Mesendoderm (in vitro differentiated cells): ENCODE results near the gene AKIRIN1.

Experiments
- DNase-seq: peaks from one replicate; pipeline ENCODE4 v3.0.0; 2013
- H2AK5ac ChIP-seq: 2 replicates; pipeline ENCODE4 v1.6.1; 2013; ENCODE audit warnings: low read length, inconsistent platforms
- H2BK120ac ChIP-seq: 2 replicates; pipeline ENCODE4 v1.6.1; 2013; ENCODE audit warnings: low read depth, mild to moderate bottlenecking, low read length, moderate library complexity, mixed read lengths
- H2BK15ac ChIP-seq: replicated peaks from 2 replicates; pipeline ENCODE4 v1.6.1; 2013; ENCODE audit warnings: low read depth, mild to moderate bottlenecking, moderate library complexity
- H2BK5ac ChIP-seq: 2 replicates; pipeline ENCODE4 v1.6.1; 2013; ENCODE audit warnings: low read length, inconsistent platforms
- H3K18ac ChIP-seq: 2 replicates; pipeline ENCODE4 v1.6.1; 2013; ENCODE audit warnings: mild to moderate bottlenecking, low read length, mixed read lengths
- H3K23ac ChIP-seq: one replicate; pipeline ENCODE4 v1.6.1; 2013; ENCODE audit warnings: low read length
- H3K27ac ChIP-seq: 2 replicates; pipeline ENCODE4 v1.5.1; 2013; ENCODE audit warnings: low read depth, mild to moderate bottlenecking, inconsistent platforms, low read length, moderate library complexity
- H3K27me3 ChIP-seq: 2 replicates; pipeline ENCODE4 v1.6.1; 2013; ENCODE audit warnings: low read length, control low read depth, mild to moderate bottlenecking, inconsistent platforms; ENCODE audit not compliant: insufficient read depth, poor library complexity
- H3K36me3 ChIP-seq: 2 replicates; pipeline ENCODE4 v1.6.1; 2013; ENCODE audit warnings: low read length, inconsistent platforms; ENCODE audit not compliant: control insufficient read depth, insufficient read depth
- H3K4ac ChIP-seq: one replicate; pipeline ENCODE4 v1.6.1; 2013; ENCODE audit warnings: low read depth, mild to moderate bottlenecking, low read length, moderate library complexity
- H3K4me1 ChIP-seq: 2 replicates; pipeline ENCODE4 v1.6.1; 2013; ENCODE audit warnings: low read depth, low read length, inconsistent platforms; ENCODE audit not compliant: control insufficient read depth
- H3K4me2 ChIP-seq: 2 replicates; pipeline ENCODE4 v1.6.1; 2013; ENCODE audit warnings: low read length
- H3K4me3 ChIP-seq: 2 replicates; pipeline ENCODE4 v1.5.1; 2013; ENCODE audit warnings: mild to moderate bottlenecking, low read length
- H3K56ac ChIP-seq: one replicate; pipeline ENCODE4 v1.6.1; 2013; ENCODE audit warnings: low read length
- H3K79me1 ChIP-seq: 2 replicates; pipeline ENCODE4 v1.6.1; 2013; ENCODE audit warnings: low read length, inconsistent platforms
- H3K79me2 ChIP-seq: 2 replicates; pipeline ENCODE4 v1.6.1; 2013; ENCODE audit warnings: mild to moderate bottlenecking, low read length; ENCODE audit not compliant: control insufficient read depth, insufficient read depth
- H3K9ac ChIP-seq: 2 replicates; pipeline ENCODE4 v1.6.1; 2013; ENCODE audit warnings: low read length, inconsistent platforms
- H4K5ac ChIP-seq: one replicate; pipeline ENCODE4 v1.6.1; 2013; ENCODE audit warnings: low read length
- H4K8ac ChIP-seq: one replicate; pipeline ENCODE4 v1.6.1; 2013; ENCODE audit warnings: low read depth, mild to moderate bottlenecking, control low read depth, low read length, moderate library complexity
- WGBS: extraction: QIAGEN DNeasy Blood & Tissue Kit; methylation state at CpG from one replicate; pipeline ENCODE4 v1.1.7; 2013; ENCODE audit warnings: low lambda C conversion rate, missing lambda C conversion rate; ENCODE audit not compliant: insufficient coverage; ENCODE audit errors: extremely low coverage; 5-methylcytosine and 5-hydroxymethylcytosine counted together

Gene AKIRIN1

DNA sequence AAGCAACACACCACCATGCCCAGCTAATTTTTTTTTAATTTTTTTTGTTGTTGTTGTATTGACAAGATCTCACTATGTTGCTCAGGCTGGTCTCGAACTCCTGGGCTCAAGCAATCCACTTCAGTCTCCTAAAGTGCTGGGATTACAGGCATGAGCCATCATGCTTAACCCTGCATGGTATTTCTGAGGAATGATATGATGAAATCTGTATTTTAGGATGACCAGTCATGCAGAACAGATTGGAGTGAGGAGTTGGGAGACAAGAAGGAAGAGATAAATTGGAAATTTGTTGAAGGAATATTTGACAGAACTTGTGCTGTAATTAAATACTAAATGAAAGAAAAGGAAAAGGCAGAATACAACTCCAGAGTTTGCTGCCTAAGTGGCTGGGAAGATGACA is 30.4 kb downstream of the AKIRIN1 start:
- no peak overlapping the region for H2BK120ac ChIP-seq
- no peak overlapping the region for H2BK15ac ChIP-seq
- H3K4ac ChIP-seq = no peak overlapping the region
- H4K5ac ChIP-seq = no peak overlapping the region
- WGBS = no CpG with 5 or more reads among the region's 1 CpG
- no peak overlapping the region for H2BK5ac ChIP-seq
- H4K8ac ChIP-seq = no peak overlapping the region
- no peaks in the 10 kb centered on the region for H3K27me3 ChIP-seq
- H3K23ac ChIP-seq = no peak overlapping the region
- peaks cover 2% of the 10 kb centered on the region for H3K4me1 ChIP-seq
- no peak overlapping the region for H3K9ac ChIP-seq
- H3K79me1 ChIP-seq = no peaks in the 10 kb centered on the region
- peaks cover 2% of the 10 kb centered on the region for H3K79me2 ChIP-seq
- H2AK5ac ChIP-seq = no peak overlapping the region
- no peak overlapping the region for H3K18ac ChIP-seq
- no peak overlapping the region for H3K56ac ChIP-seq
- H3K4me2 ChIP-seq = no peak overlapping the region
- no peak for DNase-seq
- no peak overlapping the region for H3K27ac ChIP-seq
- no peaks in the 10 kb centered on the region for H3K36me3 ChIP-seq
- no peak overlapping the region for H3K4me3 ChIP-seq

DNA sequence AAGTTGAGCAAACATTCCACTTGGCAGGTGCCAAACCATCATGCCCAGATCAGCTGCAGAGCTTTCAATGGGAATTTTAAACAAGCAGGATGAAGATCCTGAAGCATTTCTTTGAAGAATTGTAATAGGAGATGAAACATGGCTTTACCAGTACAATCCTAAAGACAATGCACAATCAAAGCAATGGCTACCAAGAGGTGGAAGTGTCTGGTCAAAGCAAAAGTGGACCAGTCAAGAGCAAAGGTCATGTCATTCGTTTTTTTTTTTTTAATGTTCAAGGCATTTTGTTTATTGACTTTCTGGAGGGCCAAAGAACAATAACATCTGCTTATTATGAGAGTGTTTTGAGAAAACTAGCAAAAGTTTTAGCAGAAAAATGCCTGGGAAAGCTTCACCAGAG is 32.1 kb downstream of the AKIRIN1 start:
- Histone ChIP-seq H3K79me2 (peaks cover 14% of the 10 kb centered on the region), H3K4ac (no peak overlapping the region), H3K79me1 (peaks cover 3% of the 10 kb centered on the region), H2BK120ac (no peak overlapping the region), H3K4me1 (peaks cover 2% of the 10 kb centered on the region), H3K23ac (no peak overlapping the region), H3K27ac (no peak overlapping the region), H4K8ac (no peak overlapping the region), H3K36me3 (no peaks in the 10 kb centered on the region), H2BK15ac (no peak overlapping the region), H3K27me3 (no peaks in the 10 kb centered on the region), H3K56ac (no peak overlapping the region), H2AK5ac (no peak overlapping the region), H3K4me3 (no peak overlapping the region), H3K4me2 (no peak overlapping the region), H2BK5ac (no peak overlapping the region), H3K18ac (no peak overlapping the region), H3K9ac (no peak overlapping the region), H4K5ac (no peak overlapping the region)
- DNase-seq = no peak
- WGBS = no CpG with 5 or more reads among the region's 1 CpG

DNA sequence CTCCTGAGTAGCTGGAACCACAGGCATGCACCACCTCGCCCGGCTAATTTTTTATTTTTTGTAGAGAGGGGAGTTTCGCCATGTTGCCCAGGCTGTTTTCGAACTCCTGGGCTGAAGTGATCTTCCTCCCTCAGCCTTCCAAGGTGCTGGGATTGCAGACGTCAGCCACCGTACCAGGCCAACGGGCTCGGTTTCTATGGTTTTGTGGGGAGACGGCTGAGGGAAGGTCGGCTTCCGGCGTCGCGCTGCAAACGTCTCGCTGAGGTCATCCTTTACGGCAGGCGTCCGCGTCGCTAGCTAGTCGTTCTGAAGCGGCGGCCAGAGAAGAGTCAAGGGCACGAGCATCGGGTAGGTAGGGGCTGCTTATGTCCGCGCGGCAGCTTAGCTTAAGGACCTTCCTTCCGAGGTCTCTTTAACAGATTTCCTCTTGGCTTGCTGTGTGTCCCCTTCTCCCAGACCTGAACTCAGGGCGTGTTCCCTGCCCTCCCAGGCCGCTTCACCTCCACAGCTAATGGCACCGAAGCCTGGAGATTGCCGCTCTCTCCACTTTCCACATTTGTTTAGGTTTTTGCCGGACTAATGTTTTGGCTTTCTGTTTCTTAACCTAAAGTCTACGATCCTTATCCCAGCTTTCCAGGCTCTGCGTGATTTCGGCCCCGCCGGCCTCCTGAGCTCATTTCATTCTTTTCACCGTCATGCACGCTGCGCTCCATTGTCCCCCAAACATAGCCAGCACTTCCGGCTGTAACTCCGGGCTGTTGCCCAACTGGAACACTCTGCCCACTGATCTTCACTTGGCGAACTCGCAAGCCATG is 35.2 kb downstream of the AKIRIN1 start, which contains the start of gene NDUFS5:
Gene NDUFS5, plus strand, starts transcription at position 300 of the 815 bp plus-strand sequence. CDS start 2,375 bp downstream, outside the sequence.
- H3K27ac ChIP-seq = peak within 1 kb of the TSS; percentile 62
- peak within 1 kb of the TSS; percentile 83 for H2BK5ac ChIP-seq
- H3K4me1 ChIP-seq = peaks cover 2% of the 10 kb centered on the region
- no peaks in the 10 kb centered on the region for H3K27me3 ChIP-seq
- H4K8ac ChIP-seq = no peak within 1 kb of the TSS
- peak within 1 kb of the TSS; percentile 5 for H3K4ac ChIP-seq
- H3K56ac ChIP-seq = peak within 1 kb of the TSS; percentile 100
- WGBS = no CpG with 5 or more reads among the region's 47 CpGs
- H2BK120ac ChIP-seq = no peak within 1 kb of the TSS
- peak within 1 kb of the TSS; percentile 52 for H2AK5ac ChIP-seq
- peaks cover 5% of the 10 kb centered on the region for H3K79me1 ChIP-seq
- peak within 1 kb of the TSS; percentile 29 for H3K18ac ChIP-seq
- no peak within 1 kb of the TSS for H4K5ac ChIP-seq
- H2BK15ac ChIP-seq = no peak within 1 kb of the TSS
- peaks cover 22% of the 10 kb centered on the region for H3K79me2 ChIP-seq
- peaks cover 4% of the 10 kb centered on the region for H3K36me3 ChIP-seq
- H3K23ac ChIP-seq = peak within 1 kb of the TSS; percentile 80
- H3K4me3 ChIP-seq = peak within 1 kb of the TSS; percentile 81
- peak within 1 kb of the TSS; percentile 99 for H3K4me2 ChIP-seq
- H3K9ac ChIP-seq = peak within 1 kb of the TSS; percentile 100
- DNase-seq = peak; percentile 98

DNA sequence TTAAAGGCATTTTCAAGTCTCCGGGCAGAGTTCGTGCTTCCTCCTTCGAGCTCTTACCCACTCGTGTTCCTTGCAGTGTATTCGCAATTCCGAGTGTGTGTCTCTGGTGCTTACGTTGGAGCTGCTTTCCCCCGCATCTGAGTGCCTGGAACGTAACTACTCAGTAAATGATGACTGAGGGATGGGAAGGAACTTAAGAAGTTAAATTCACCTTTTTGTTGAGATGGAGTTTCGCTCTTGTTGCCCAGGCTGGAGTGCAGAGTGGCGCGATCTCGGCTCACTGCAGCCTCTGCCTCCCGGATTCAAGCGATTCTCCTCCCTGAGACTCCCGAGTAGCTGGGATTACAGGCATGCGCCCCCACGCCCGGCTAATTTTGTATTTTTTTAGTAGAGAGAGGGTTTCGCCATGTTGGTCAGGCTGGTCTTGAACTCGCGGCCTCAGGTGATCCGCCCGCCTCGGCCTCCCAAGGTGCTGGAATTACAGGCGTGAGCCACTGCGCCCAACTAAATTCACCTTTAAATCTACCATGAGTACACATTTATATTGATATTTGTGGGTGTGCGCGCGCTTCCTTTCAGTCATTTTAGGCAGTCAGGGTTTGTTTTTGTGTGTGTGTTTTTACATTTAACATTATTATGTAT is 35.9 kb downstream of the AKIRIN1 start:
- Histone ChIP-seq H3K36me3 (peaks cover 4% of the 10 kb centered on the region), H2BK15ac (no peak overlapping the region), H3K79me1 (peaks cover 5% of the 10 kb centered on the region), H4K5ac (no peak overlapping the region), H3K4me3 (peak overlapping the region; percentile 81), H2BK120ac (no peak overlapping the region), H4K8ac (no peak overlapping the region), H3K27me3 (no peaks in the 10 kb centered on the region), H3K56ac (peak overlapping the region; percentile 100), H3K9ac (peak overlapping the region; percentile 100), H3K27ac (peak overlapping the region; percentile 37), H3K4me1 (peaks cover 2% of the 10 kb centered on the region), H2AK5ac (peak overlapping the region; percentile 52), H3K23ac (peak overlapping the region; percentile 80), H3K4me2 (peak overlapping the region; percentile 99), H2BK5ac (peak overlapping the region; percentile 51), H3K79me2 (peaks cover 22% of the 10 kb centered on the region), H3K18ac (peak overlapping the region; percentile 29), H3K4ac (peak overlapping the region; percentile 5)
- WGBS = no CpG with 5 or more reads among the region's 30 CpGs
- DNase-seq = no peak

DNA sequence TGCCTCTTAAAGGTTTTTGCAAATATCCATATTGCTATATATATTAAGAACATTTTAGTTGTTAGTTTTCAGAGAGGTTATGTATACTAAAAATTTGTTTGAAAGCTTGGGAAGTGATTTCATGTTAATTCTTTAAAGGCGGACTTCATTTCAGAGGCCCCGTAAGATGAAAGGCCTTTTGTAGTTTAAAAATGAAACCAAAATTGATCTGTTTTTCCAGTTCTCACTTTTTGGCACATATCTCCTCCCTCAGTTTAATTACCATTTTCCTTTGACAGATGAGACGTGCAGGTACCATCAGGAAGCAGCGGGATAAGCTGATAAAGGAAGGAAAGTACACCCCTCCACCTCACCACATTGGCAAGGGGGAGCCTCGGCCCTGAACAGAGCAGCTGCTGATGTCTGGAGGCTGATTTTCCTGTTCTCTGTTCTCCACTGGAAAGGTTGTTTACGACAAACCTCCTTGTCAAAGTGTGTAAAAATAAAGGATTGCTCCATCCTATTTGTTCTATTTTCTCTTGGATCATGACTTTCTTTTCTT is 43.1 kb downstream of the AKIRIN1 start:
- Histone ChIP-seq H4K5ac (no peak overlapping the region), H3K36me3 (peaks cover 4% of the 10 kb centered on the region), H2BK15ac (no peak overlapping the region), H3K18ac (no peak overlapping the region), H3K4me1 (no peaks in the 10 kb centered on the region), H4K8ac (no peak overlapping the region), H3K27ac (no peak overlapping the region), H3K9ac (no peak overlapping the region), H3K4me3 (no peak overlapping the region), H3K4ac (no peak overlapping the region), H3K27me3 (no peaks in the 10 kb centered on the region), H2BK120ac (no peak overlapping the region), H2BK5ac (no peak overlapping the region), H3K4me2 (no peak overlapping the region), H3K79me1 (peaks cover 3% of the 10 kb centered on the region), H3K79me2 (peaks cover 5% of the 10 kb centered on the region), H2AK5ac (no peak overlapping the region), H3K23ac (no peak overlapping the region), H3K56ac (no peak overlapping the region)
- no peak for DNase-seq
- WGBS = no CpG with 5 or more reads among the region's 6 CpGs
